Astrocyte of the cerebellum (primary cell): Measurements from ENCODE around the gene CRIP1.

ENCODE experiments used
- DNase-seq: peaks from one replicate; pipeline ENCODE4 v3.0.0-alpha.2; 2011; ENCODE audit warnings: low read depth
- H3K4me3 ChIP-seq: 2 replicates; pipeline ENCODE4 v1.5.1; 2011; ENCODE audit warnings: mild to moderate bottlenecking, low read depth, low read length, moderate library complexity
- CTCF ChIP-seq: IDR thresholded peaks from 2 replicates; pipeline ENCODE4 v1.5.1; 2012; ENCODE audit warnings: low read length, low read depth, moderate library complexity, mild to moderate bottlenecking; ENCODE audit errors: missing control alignments
- in situ Hi-C: cut with HindIII; loops from 2 replicates; pipeline ENCODE4 v1.10.0; 2017; ENCODE audit warnings: low sequenced_read_pairs

The CRIP1 gene

DNA sequence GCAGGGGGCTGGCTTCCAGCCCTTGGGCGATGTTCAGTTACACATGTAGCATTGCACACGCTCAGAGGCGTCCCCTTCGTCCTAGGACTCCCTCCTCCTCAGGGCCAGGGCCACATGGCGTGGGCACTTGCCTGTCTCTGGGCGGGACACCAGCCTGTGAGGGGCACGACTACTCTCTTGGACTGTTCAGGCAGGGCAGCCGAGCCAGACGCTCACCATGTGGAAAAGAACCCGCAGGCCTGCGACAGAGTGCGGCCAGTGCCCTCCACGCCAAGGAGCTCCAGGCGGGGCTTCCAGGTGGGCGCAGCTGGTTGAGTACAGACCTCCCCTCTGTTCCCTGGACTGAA is 46.2 kb upstream of the CRIP1 start:
- TF ChIP-seq CTCF = no peak

GRCh38 chr14:105440992-105441391 is 45.7 kb upstream of the CRIP1 start:
- DNase-seq = no peak
- in situ Hi-C loops = no loop called here
- TF ChIP-seq CTCF = no peak
- no peak overlapping the region for H3K4me3 ChIP-seq

More for the DNA sequence above, 46.2 kb upstream of the CRIP1 start:
- no peak for DNase-seq
- H3K4me3 ChIP-seq = no peak overlapping the region
- in situ Hi-C loops = no loop called here

DNA sequence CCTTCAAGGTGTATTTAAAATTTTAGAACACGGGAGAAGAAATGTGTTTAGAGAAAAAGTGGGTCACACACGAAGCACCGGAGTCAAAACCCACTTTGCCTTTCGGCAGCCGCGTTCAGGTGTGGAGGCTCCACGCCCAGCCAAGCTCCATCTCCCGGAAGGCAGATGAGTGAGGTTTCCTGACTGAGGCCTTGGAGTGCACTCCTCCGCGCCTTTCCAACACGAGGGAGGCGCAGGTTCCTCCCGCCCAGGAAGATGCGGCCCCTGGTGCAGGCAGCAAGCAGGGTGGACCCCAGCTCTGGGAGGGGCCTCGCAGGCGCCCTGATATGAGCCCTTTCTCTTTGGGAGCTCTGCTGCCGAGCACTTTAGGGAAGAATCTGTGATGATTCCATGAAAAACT is 44.6 kb upstream of the CRIP1 start:
- no peak for DNase-seq
- in situ Hi-C loops = no loop called here
- no peak overlapping the region for H3K4me3 ChIP-seq
- TF ChIP-seq CTCF = no peak

DNA sequence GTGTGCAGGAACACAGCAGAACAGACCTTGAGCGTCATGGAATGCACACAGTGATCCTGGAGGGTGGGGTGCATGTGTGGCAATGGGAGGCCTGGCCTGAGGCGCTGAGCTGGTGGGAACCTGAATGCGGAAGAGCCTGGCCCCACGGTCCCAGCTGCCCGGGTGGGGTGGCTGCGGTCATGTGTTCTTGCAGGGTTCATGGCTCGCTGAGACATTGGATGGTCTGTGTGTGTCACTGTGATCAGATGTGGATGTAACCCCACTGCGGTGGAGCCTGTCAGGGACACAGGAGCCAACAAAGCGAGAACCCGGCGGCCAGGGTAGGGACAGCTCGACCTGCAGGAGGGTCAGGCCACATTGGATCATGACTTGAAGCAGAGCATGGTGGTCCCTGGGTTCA is 43.9 kb upstream of the CRIP1 start:
- TF ChIP-seq CTCF = no peak
- no peak overlapping the region for H3K4me3 ChIP-seq
- in situ Hi-C loops = no loop called here
- no peak for DNase-seq

- TF ChIP-seq CTCF = no peak
- no peak for DNase-seq
- in situ Hi-C loops = no loop called here
- H3K4me3 ChIP-seq = no peak overlapping the region
Observed at GRCh38 chr14:105444859-105445258, 41.8 kb upstream of the CRIP1 start.

- TF ChIP-seq CTCF = no peak
Observed at GRCh38 chr14:105445290-105445689, 41.4 kb upstream of the CRIP1 start.

More at GRCh38 chr14:105445290-105445689, 41.4 kb upstream of the CRIP1 start:
- DNase-seq = no peak
- no peak overlapping the region for H3K4me3 ChIP-seq
- in situ Hi-C loops = no loop called here
